Naive thymus-derived CD4-positive, alpha-beta T cell (primary cell): Measurements from ENCODE around the gene AK2. TPM values are rescaled to one million over a fixed set of nuclear protein-coding genes. Genes with fewer than 3 reads are reported as not detected.
"Not testable (repeated sequence)": the region's sequence is repeated elsewhere in the genome, so short reads cannot be mapped to it uniquely, and the experiment has no call there.

ENCODE experiments used
- ATAC-seq: fragments of 150-1000 bp; cut with Tn5 transposase; 2 replicates; pipeline ENCODE4 v1.10.0; 2021; ENCODE audit warnings: mild to moderate bottlenecking, moderate library complexity
- CTCF ChIA-PET: fragments of 350-600 bp; sonication (Branson Sonifier 250); formaldehyde crosslinking; loops from one replicate; lab custom pipeline; 2021; ENCODE audit warnings: antibody characterized with exemption; lab: Charles Lee
- POLR2A ChIA-PET: fragments of 350-600 bp; sonication (Branson Sonifier 250); formaldehyde crosslinking; loops from one replicate; lab custom pipeline; 2021; ENCODE audit warnings: antibody characterized with exemption, inconsistent platforms; lab: Charles Lee
- DNase-seq, 9 donors: peaks; one replicate each; pipeline versions ENCODE4 v3.0.0 to v3.0.0-alpha.2; 2020 to 2022; ENCODE audit warnings: mixed read lengths in 1 of 9
- H3K27ac ChIP-seq: one replicate; pipeline ENCODE4 v1.7.0; 2013; ENCODE audit warnings: mild to moderate bottlenecking, low read depth, low read length, moderate library complexity
- H3K27me3 ChIP-seq, 2 donors: one replicate each; pipeline ENCODE4 v1.7.0; 2013; ENCODE audit warnings: low read length in 2 of 2, mild to moderate bottlenecking in 2 of 2, moderate library complexity in 2 of 2; ENCODE audit not compliant: control insufficient read depth in 2 of 2, insufficient read depth in 2 of 2
- H3K36me3 ChIP-seq, 3 experiments: 1 replicate in 2 of 3; 2 replicates in 1 of 3; pipeline ENCODE4 v1.7.0; 2013; ENCODE audit warnings: low read length in 3 of 3, mild to moderate bottlenecking in 3 of 3, moderate library complexity in 1 of 3; ENCODE audit not compliant: insufficient read depth in 3 of 3, control insufficient read depth in 2 of 3
- H3K4me1 ChIP-seq, 2 donors: one replicate each; pipeline ENCODE4 v1.7.0; 2013; ENCODE audit warnings: low read length in 2 of 2, mild to moderate bottlenecking in 2 of 2, moderate library complexity in 1 of 2; ENCODE audit not compliant: control insufficient read depth in 2 of 2, insufficient read depth in 2 of 2
- H3K4me3 ChIP-seq: 2 replicates; pipeline ENCODE4 v1.7.0; 2013; ENCODE audit warnings: mild to moderate bottlenecking, low read length
- H3K9me3 ChIP-seq, 3 experiments: 1 replicate in 2 of 3; 2 replicates in 1 of 3; pipeline ENCODE4 v1.7.0; 2013; ENCODE audit warnings: low read length in 3 of 3; ENCODE audit not compliant: control insufficient read depth in 2 of 3
- H3K27ac Mint-ChIP-seq, 9 donors: one replicate each; pipeline ENCODE4 v1.8.0; 2020 to 2022; ENCODE audit warnings: mixed read lengths in 9 of 9, mild to moderate bottlenecking in 8 of 9, moderate library complexity in 5 of 9, inconsistent platforms in 2 of 9
- H3K27me3 Mint-ChIP-seq, 5 donors: one replicate each; pipeline ENCODE4 v1.8.0; 2021 to 2022; ENCODE audit warnings: mixed read lengths in 5 of 5, mild to moderate bottlenecking in 1 of 5
- H3K36me3 Mint-ChIP-seq, 5 donors: one replicate each; pipeline ENCODE4 v1.8.0; 2020 to 2022; ENCODE audit warnings: mixed read lengths in 5 of 5, mild to moderate bottlenecking in 3 of 5, inconsistent platforms in 1 of 5
- H3K4me1 Mint-ChIP-seq, 7 donors: one replicate each; pipeline ENCODE4 v1.8.0; 2020 to 2022; ENCODE audit warnings: mixed read lengths in 7 of 7, mild to moderate bottlenecking in 3 of 7, inconsistent platforms in 1 of 7
- H3K4me3 Mint-ChIP-seq, 10 donors: one replicate each; pipeline ENCODE4 v1.8.0; 2020 to 2022; ENCODE audit warnings: mild to moderate bottlenecking in 10 of 10, mixed read lengths in 10 of 10, moderate library complexity in 6 of 10, inconsistent platforms in 2 of 10
- H3K9me3 Mint-ChIP-seq, 11 donors: one replicate each; pipeline ENCODE4 v1.8.0; 2020 to 2022; ENCODE audit warnings: mixed read lengths in 11 of 11, mild to moderate bottlenecking in 4 of 11, inconsistent platforms in 1 of 11, moderate library complexity in 1 of 11
- intact Hi-C, 2 donors: fragments of 100-400 bp; cut with micrococcal nuclease; formaldehyde crosslinking; loops; one replicate each; pipeline ENCODE4 v1.15.1; 2023
- polyA plus RNA-seq, 2 donors: library from polyadenylated mRNA; unstranded; fragments of 300-500 nt; fragmentation: Illumina TruSeq; gene quantifications; one replicate each; pipeline ENCODE4 v1.2.3, GENCODE V29; 2021
- total RNA-seq, 6 experiments: library from RNA in 5 of 6; stranded (reverse) in 5 of 6; gene quantifications; 1 replicate in 5 of 6; 2 replicates in 1 of 6; pipeline ENCODE4 v1.2.3 and lab custom pipeline; 2021 to 2026

Gene AK2
- total and polyA plus RNA-seq, 7 experiments from 2014 or later, result 53.8 to 219 (median 97.4) TPM

- ATAC-seq, result peak; percentile 95
- Mint-ChIP-seq H3K4me3 (peak overlapping the region; percentile 65 to 93 (median 82)), H3K36me3 (peaks cover 0 to 16% (median 0%) of the 10 kb centered on the region in 5 donors), H3K4me1 (peaks cover 12 to 74% (median 26%) of the 10 kb centered on the region in 7 donors), H3K27me3 (no peaks in the 10 kb centered on the region), H3K9me3 (peaks cover 0 to 2% (median 0%) of the 10 kb centered on the region in 11 donors), H3K27ac (peak overlapping the region; percentile 91 to 99 (median 94))
- intact Hi-C loops, result loop anchor here (1.0 kb wide), 4 partner anchors 8 to 146 kb away; partner anchors contain the start of genes RNF19B (in 2 of the 2) and AK2 (in 1 of the 2)
- H3K9me3 ChIP-seq, result no peaks in the 10 kb centered on the region
- H3K36me3 ChIP-seq, result no peaks in the 10 kb centered on the region
- peaks cover 11 to 26% of the 10 kb centered on the region in 2 donors for H3K4me1 ChIP-seq
- H3K27ac ChIP-seq, result peak overlapping the region; percentile 84
- ChIA-PET POLR2A (interaction anchor here (0.5 to 2.1 kb wide), 14 partner anchors 9 to 1918 kb away, joined by 3 to 76 read pairs (median 4); partner anchors contain the start of genes RBBP4, RNF19B and TRIM62), CTCF (interaction anchor here (0.6 to 1.6 kb wide), 7 partner anchors 11 to 146 kb away, joined by 3 to 8 read pairs (median 4); partner anchors contain the start of gene RNF19B)
- peak in 8 of 9 donors; percentile 51 to 73 (median 63) for DNase-seq
- H3K4me3 ChIP-seq, result peak overlapping the region; percentile 49
- H3K27me3 ChIP-seq, result no peaks in the 10 kb centered on the region
Measured at GRCh38 chr1:32981003-32981901, 55.4 kb downstream of the AK2 start.

DNA sequence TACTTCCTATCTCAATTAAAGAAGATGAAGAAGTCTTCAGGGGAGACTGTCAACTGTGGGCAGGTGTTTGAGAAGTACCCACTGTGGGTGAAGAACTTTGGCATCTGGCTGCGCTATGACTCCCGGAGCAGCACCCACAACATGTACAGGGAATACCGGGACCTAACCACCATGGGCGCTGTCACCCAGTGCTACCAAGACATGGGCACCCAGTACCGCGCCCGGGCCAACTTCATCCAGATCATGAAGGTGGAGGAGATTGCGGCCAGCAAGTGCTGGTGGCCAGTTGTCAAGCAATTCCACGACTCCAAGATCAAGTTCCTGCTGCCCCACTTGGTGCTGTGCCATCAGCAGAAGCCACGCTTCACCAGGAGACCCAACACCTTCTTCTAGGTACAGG lies 56.6 kb downstream of the AK2 start:
- peak overlapping the region in 2 of 10 donors; percentile 7 to 89 for H3K4me3 Mint-ChIP-seq

GRCh38 chr1:32978854-32979253 lies 57.8 kb downstream of the AK2 start:
- ChIA-PET POLR2A (interaction anchor here (0.6 to 1.1 kb wide), 2 partner anchors 14 to 33 kb away, joined by 4 to 6 read pairs; partner anchors contain the start of gene RNF19B), CTCF (no interaction called here)
- Mint-ChIP-seq H3K9me3 (peaks cover 0 to 2% (median 0%) of the 10 kb centered on the region in 11 donors), H3K4me3 (peak overlapping the region in 1 of 10 donors; percentile 10), H3K27me3 (peaks cover 0 to 2% (median 0%) of the 10 kb centered on the region in 5 donors), H3K27ac (peak overlapping the region in 3 of 9 donors; percentile 22 to 99 (median 24)), H3K4me1 (peaks cover 12 to 50% (median 26%) of the 10 kb centered on the region in 7 donors), H3K36me3 (peaks cover 0 to 19% (median 0%) of the 10 kb centered on the region in 5 donors)
- no peak for ATAC-seq
- Histone ChIP-seq H3K4me3 (no peak overlapping the region), H3K9me3 (no peaks in the 10 kb centered on the region), H3K4me1 (peaks cover 11 to 21% of the 10 kb centered on the region in 2 donors), H3K36me3 (no peaks in the 10 kb centered on the region), H3K27ac (no peak overlapping the region), H3K27me3 (no peaks in the 10 kb centered on the region)
- intact Hi-C loops, result no loop called here
- no peak for DNase-seq

More for the DNA sequence above, 56.6 kb downstream of the AK2 start:
- peaks cover 0 to 18% (median 0%) of the 10 kb centered on the region in 5 donors for H3K36me3 Mint-ChIP-seq
- intact Hi-C loops, result no loop called here
- H3K4me3 ChIP-seq, result no peak overlapping the region
- ChIA-PET CTCF (interaction anchor here (1.0 to 1.5 kb wide), 2 partner anchors 13 to 15 kb away, joined by 3 to 4 read pairs; partner anchors contain the start of gene RNF19B), POLR2A (interaction anchor here (0.7 to 2.1 kb wide), 4 partner anchors 11 to 329 kb away, joined by 3 to 76 read pairs (median 11); partner anchors contain the start of genes RBBP4 and RNF19B)
- H3K4me1 Mint-ChIP-seq, result peaks cover 12 to 62% (median 26%) of the 10 kb centered on the region in 7 donors
- DNase-seq, result no peak
- H3K9me3 ChIP-seq, result no peaks in the 10 kb centered on the region
- ATAC-seq, result no peak
- H3K27ac ChIP-seq, result no peak overlapping the region
- peaks cover 0 to 2% (median 0%) of the 10 kb centered on the region in 11 donors for H3K9me3 Mint-ChIP-seq
- no peaks in the 10 kb centered on the region for H3K36me3 ChIP-seq
- peaks cover 11 to 26% of the 10 kb centered on the region in 2 donors for H3K4me1 ChIP-seq
- H3K27me3 Mint-ChIP-seq, result peaks cover 0 to 2% (median 0%) of the 10 kb centered on the region in 5 donors
- no peaks in the 10 kb centered on the region for H3K27me3 ChIP-seq
- H3K27ac Mint-ChIP-seq, result peak overlapping the region in 6 of 9 donors; percentile 22 to 99 (median 94)

- H3K4me3 ChIP-seq, result no peak overlapping the region
- ChIA-PET CTCF (no interaction called here), POLR2A (no interaction called here)
- peaks cover 0 to 15% (median 0%) of the 10 kb centered on the region in 5 donors for H3K36me3 Mint-ChIP-seq
- intact Hi-C loops, result no loop called here
- H3K4me1 Mint-ChIP-seq, result peaks cover 12 to 40% (median 23%) of the 10 kb centered on the region in 7 donors
- no peak overlapping the region for H3K4me3 Mint-ChIP-seq
- peaks cover 0 to 2% of the 10 kb centered on the region in 2 donors for H3K27me3 ChIP-seq
- H3K4me1 ChIP-seq, result peaks cover 11 to 21% of the 10 kb centered on the region in 2 donors
- no peak for ATAC-seq
- H3K9me3 ChIP-seq, result no peaks in the 10 kb centered on the region
- H3K9me3 Mint-ChIP-seq, result peaks cover 0 to 2% (median 0%) of the 10 kb centered on the region in 11 donors
- H3K36me3 ChIP-seq, result no peaks in the 10 kb centered on the region
- H3K27me3 Mint-ChIP-seq, result peaks cover 0 to 5% (median 1%) of the 10 kb centered on the region in 5 donors
- H3K27ac ChIP-seq, result no peak overlapping the region
- H3K27ac Mint-ChIP-seq, result peak overlapping the region in 3 of 9 donors; percentile 14 to 55 (median 15)
- no peak for DNase-seq
Measured at GRCh38 chr1:32977546-32978087, 59.1 kb downstream of the AK2 start.

GRCh38 chr1:32975055-32975454 lies 61.6 kb downstream of the AK2 start:
- H3K4me3 Mint-ChIP-seq, ATAC-seq, POLR2A ChIA-PET, H3K27me3 ChIP-seq, intact Hi-C loops, DNase-seq, H3K27ac Mint-ChIP-seq, H3K27ac ChIP-seq, H3K9me3 ChIP-seq, H3K9me3 Mint-ChIP-seq, H3K36me3 ChIP-seq, H3K4me3 ChIP-seq, H3K4me1 ChIP-seq: not testable (repeated sequence)
- Mint-ChIP-seq H3K27me3 (peaks cover 18 to 24% (median 21%) of the 10 kb centered on the region in 5 donors), H3K36me3 (peaks cover 0 to 27% (median 0%) of the 10 kb centered on the region in 5 donors), H3K4me1 (peaks cover 7 to 31% (median 11%) of the 10 kb centered on the region in 7 donors)
- CTCF ChIA-PET, result interaction anchor here (0.5 kb wide), 1 partner anchor 40 kb away, joined by 5 read pairs; no protein-coding TSS in a partner anchor

DNA sequence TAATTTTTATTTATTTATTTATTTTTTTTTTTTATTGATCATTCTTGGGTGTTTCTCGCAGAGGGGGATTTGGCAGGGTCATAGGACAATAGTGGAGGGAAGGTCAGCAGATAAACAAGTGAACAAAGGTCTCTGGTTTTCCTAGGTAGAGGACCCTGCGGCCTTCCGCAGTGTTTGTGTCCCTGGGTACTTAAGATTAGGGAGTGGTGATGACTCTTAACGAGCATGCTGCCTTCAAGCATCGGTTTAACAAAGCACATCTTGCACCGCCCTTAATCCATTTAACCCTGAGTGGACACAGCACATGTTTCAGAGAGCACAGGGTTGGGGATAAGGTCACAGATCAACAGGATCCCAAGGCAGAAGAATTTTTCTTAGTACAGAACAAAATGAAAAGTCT lies 63.2 kb downstream of the AK2 start:
- H3K9me3 ChIP-seq, H3K27me3 ChIP-seq, CTCF ChIA-PET, intact Hi-C loops, H3K27ac ChIP-seq, DNase-seq, H3K4me3 ChIP-seq, H3K36me3 ChIP-seq, H3K4me1 ChIP-seq, ATAC-seq, POLR2A ChIA-PET, H3K9me3 Mint-ChIP-seq, H3K27ac Mint-ChIP-seq: not testable (repeated sequence)
- H3K4me1 Mint-ChIP-seq, result peaks cover 8 to 32% (median 11%) of the 10 kb centered on the region in 7 donors
- H3K27me3 Mint-ChIP-seq, result peaks cover 18 to 24% (median 23%) of the 10 kb centered on the region in 5 donors
- peaks cover 0 to 29% (median 0%) of the 10 kb centered on the region in 5 donors for H3K36me3 Mint-ChIP-seq
- peak overlapping the region in 3 of 10 donors; percentile 32 to 64 (median 53) for H3K4me3 Mint-ChIP-seq
